Measurements from ENCODE around the gene CDH1.

- TF ChIP-seq, protein P1, sequence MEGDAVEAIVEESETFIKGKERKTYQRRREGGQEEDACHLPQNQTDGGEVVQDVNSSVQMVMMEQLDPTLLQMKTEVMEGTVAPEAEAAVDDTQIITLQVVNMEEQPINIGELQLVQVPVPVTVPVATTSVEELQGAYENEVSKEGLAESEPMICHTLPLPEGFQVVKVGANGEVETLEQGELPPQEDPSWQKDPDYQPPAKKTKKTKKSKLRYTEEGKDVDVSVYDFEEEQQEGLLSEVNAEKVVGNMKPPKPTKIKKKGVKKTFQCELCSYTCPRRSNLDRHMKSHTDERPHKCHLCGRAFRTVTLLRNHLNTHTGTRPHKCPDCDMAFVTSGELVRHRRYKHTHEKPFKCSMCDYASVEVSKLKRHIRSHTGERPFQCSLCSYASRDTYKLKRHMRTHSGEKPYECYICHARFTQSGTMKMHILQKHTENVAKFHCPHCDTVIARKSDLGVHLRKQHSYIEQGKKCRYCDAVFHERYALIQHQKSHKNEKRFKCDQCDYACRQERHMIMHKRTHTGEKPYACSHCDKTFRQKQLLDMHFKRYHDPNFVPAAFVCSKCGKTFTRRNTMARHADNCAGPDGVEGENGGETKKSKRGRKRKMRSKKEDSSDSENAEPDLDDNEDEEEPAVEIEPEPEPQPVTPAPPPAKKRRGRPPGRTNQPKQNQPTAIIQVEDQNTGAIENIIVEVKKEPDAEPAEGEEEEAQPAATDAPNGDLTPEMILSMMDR (conservative IDR thresholded peaks at IDR 0.05; ENCODE audit: low read length) = no peak
- no peak for TF ChIP-seq EZH2phosphoT487 (IDR thresholded peaks at IDR 0.05; ENCODE audit: borderline replicate concordance)
These were observed 53.9 kb downstream of the CDH1 start for GRCh38 chr16:68790944-68791343.

Data from Loucy (cell line).